Lower leg skin (tissue), 3 donors: ENCODE data around the gene IL31.

Source experiments
- POLR2A ChIP-seq, 2 donors: fragments of 450-650 bp; IDR thresholded peaks; one replicate each; pipeline ENCODE4 v1.6.1; 2016 to 2017; ENCODE audit warnings: antibody characterized with exemption in 2 of 2, mild to moderate bottlenecking in 1 of 2, moderate library complexity in 1 of 2
- TF ChIP-seq, protein P1 (sequence below), 3 donors: fragments of 450-650 bp; IDR thresholded peaks; one replicate each; pipeline ENCODE4 v1.5.1; 2016; ENCODE audit warnings: antibody characterized with exemption in 3 of 3, mild to moderate bottlenecking in 3 of 3, moderate library complexity in 2 of 3

DNA sequence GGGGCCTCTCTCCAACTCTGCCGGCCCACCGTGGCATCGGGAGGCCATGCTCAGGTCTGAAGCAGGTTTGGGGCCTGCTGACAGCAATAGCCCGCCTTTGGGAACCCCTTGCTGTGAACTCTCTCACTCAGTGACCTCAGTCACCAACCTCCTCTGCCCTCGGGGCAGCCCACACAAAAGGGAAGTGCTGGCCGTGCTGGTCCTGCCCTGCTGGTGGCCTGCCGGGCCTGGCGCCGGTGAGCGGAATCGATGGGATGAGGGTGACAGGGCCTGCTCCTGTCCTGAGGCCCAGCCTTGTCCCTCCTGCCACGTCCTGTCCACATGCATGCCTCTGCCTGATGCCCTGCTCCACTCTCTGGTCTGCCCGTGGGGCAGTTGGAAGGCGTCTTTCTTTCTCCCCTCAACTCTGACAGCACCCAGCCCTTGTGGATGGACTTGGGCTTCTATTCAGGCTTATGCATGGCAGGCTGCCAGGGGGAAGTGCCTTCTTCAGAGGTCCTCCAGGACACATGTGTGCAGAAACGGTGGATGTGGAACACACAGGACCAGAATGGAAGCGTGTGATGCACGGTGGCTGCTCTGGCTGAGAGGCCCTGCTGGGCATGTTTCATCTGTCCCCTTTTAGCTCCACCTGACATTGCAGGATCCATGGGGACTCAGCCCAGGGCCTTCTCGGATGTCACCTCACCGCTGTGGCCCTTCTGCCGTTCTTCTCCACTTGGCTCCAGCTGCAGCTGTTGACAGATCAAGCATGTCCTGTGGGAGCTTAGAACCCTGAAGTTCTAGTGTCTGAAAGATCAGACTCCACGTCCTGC is 31.9 kb downstream of the IL31 start:
- TF ChIP-seq, protein P1, sequence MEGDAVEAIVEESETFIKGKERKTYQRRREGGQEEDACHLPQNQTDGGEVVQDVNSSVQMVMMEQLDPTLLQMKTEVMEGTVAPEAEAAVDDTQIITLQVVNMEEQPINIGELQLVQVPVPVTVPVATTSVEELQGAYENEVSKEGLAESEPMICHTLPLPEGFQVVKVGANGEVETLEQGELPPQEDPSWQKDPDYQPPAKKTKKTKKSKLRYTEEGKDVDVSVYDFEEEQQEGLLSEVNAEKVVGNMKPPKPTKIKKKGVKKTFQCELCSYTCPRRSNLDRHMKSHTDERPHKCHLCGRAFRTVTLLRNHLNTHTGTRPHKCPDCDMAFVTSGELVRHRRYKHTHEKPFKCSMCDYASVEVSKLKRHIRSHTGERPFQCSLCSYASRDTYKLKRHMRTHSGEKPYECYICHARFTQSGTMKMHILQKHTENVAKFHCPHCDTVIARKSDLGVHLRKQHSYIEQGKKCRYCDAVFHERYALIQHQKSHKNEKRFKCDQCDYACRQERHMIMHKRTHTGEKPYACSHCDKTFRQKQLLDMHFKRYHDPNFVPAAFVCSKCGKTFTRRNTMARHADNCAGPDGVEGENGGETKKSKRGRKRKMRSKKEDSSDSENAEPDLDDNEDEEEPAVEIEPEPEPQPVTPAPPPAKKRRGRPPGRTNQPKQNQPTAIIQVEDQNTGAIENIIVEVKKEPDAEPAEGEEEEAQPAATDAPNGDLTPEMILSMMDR (IDR thresholded peaks at IDR 0.05): no peak
- no peak for TF ChIP-seq POLR2A (IDR thresholded peaks at IDR 0.05)
